Ascending aorta (tissue), 2 donors: ENCODE results near the gene C16orf90. TPM values are rescaled to one million over a fixed set of nuclear protein-coding genes. Genes with fewer than 3 reads are reported as not detected.

Experiments used
- DNase-seq, 2 donors: peaks; one replicate each; pipeline ENCODE4 v3.0.0-alpha.2; 2019; ENCODE audit warnings: low spot score in 2 of 2
- H3K27ac ChIP-seq, 2 donors: fragments of 200-600 bp; sonication (generic); one replicate each; pipeline ENCODE4 v1.5.1; 2016 to 2017; ENCODE audit warnings: mild to moderate bottlenecking in 1 of 2
- H3K27me3 ChIP-seq: fragments of 200-600 bp; sonication (generic); one replicate; pipeline ENCODE4 v1.5.1; 2017
- H3K36me3 ChIP-seq, 2 donors: fragments of 200-600 bp; sonication (generic); one replicate each; pipeline ENCODE4 v1.5.1; 2016
- H3K4me1 ChIP-seq, 2 donors: fragments of 200-600 bp; sonication (generic); one replicate each; pipeline ENCODE4 v1.5.1; 2016 to 2017; ENCODE audit warnings: mild to moderate bottlenecking in 1 of 2
- H3K4me3 ChIP-seq, 2 donors: fragments of 200-600 bp; sonication (generic); one replicate each; pipeline ENCODE4 v1.5.1; 2016 to 2017; ENCODE audit warnings: mild to moderate bottlenecking in 1 of 2
- H3K9me3 ChIP-seq, 2 donors: fragments of 200-600 bp; sonication (generic); one replicate each; pipeline ENCODE4 v1.5.1; 2016
- CTCF ChIP-seq, 3 experiments: fragments of 200-600 bp in 2 of 3; fragments of 450-650 bp in 1 of 3; sonication (generic) in 2 of 3; IDR thresholded peaks; one replicate each; pipeline ENCODE4 v1.5.1; 2016 to 2019; ENCODE audit warnings: antibody characterized with exemption in 3 of 3, mild to moderate bottlenecking in 1 of 3, moderate library complexity in 1 of 3
- intact Hi-C: fragments of 100-400 bp; cut with DNase I; formaldehyde crosslinking; loops from one replicate; pipeline ENCODE4 v1.15.1; 2023
- total RNA-seq: library from RNA; depleted of rRNA; stranded (reverse); fragments of >200 nt; gene quantifications from one replicate; pipeline ENCODE4 v1.1.0, GENCODE V29; 2016

The C16orf90 gene
- total RNA-seq, 1 donor from 2014 or later = not detected

- intact Hi-C loops = no loop called here
- Histone ChIP-seq H3K36me3 (peaks cover 22 to 44% of the 10 kb centered on the region in 2 donors), H3K27ac (peak overlapping the region; percentile 70 to 83)
Observed at GRCh38 chr16:3520413-3520812, 25.1 kb upstream of the C16orf90 start.

GRCh38 chr16:3519581-3519980 lies 24.3 kb upstream of the C16orf90 start:
- H3K36me3 ChIP-seq = peaks cover 25 to 46% of the 10 kb centered on the region in 2 donors
- no peak for TF ChIP-seq CTCF (IDR thresholded peaks at IDR 0.05)
- intact Hi-C loops = no loop called here
- no peak for DNase-seq
- H3K27ac ChIP-seq = peak overlapping the region; percentile 70 to 83
- no peaks in the 10 kb centered on the region for H3K9me3 ChIP-seq
- H3K27me3 ChIP-seq = no peaks in the 10 kb centered on the region
- peaks cover 0 to 5% of the 10 kb centered on the region in 2 donors for H3K4me1 ChIP-seq
- no peak overlapping the region for H3K4me3 ChIP-seq

More at GRCh38 chr16:3520413-3520812, 25.1 kb upstream of the C16orf90 start:
- no peaks in the 10 kb centered on the region for H3K27me3 ChIP-seq
- H3K4me1 ChIP-seq = peaks cover 0 to 5% of the 10 kb centered on the region in 2 donors
- DNase-seq = no peak
- H3K9me3 ChIP-seq = no peaks in the 10 kb centered on the region
- TF ChIP-seq CTCF (IDR thresholded peaks at IDR 0.05) = no peak
- H3K4me3 ChIP-seq = peak overlapping the region in 1 of 2 donors; percentile 37

- Histone ChIP-seq H3K4me1 (peaks cover 0 to 5% of the 10 kb centered on the region in 2 donors), H3K9me3 (no peaks in the 10 kb centered on the region), H3K27me3 (no peaks in the 10 kb centered on the region), H3K4me3 (no peak overlapping the region), H3K27ac (no peak overlapping the region), H3K36me3 (peaks cover 29 to 48% of the 10 kb centered on the region in 2 donors)
- TF ChIP-seq CTCF (IDR thresholded peaks at IDR 0.05) = no peak
- intact Hi-C loops = no loop called here
- no peak for DNase-seq
Observed at GRCh38 chr16:3518986-3519348, 23.7 kb upstream of the C16orf90 start.

- no peak for TF ChIP-seq CTCF (IDR thresholded peaks at IDR 0.05)
- intact Hi-C loops = no loop called here
- no peak for DNase-seq
- Histone ChIP-seq H3K9me3 (no peaks in the 10 kb centered on the region), H3K4me3 (no peak overlapping the region), H3K36me3 (peaks cover 28 to 47% of the 10 kb centered on the region in 2 donors), H3K27me3 (no peaks in the 10 kb centered on the region), H3K27ac (no peak overlapping the region), H3K4me1 (peaks cover 0 to 5% of the 10 kb centered on the region in 2 donors)
Observed at GRCh38 chr16:3518292-3518985, 23.1 kb upstream of the C16orf90 start.

GRCh38 chr16:3515897-3516296 lies 20.6 kb upstream of the C16orf90 start:
- Histone ChIP-seq H3K4me3 (no peak overlapping the region), H3K4me1 (peaks cover 0 to under 1% of the 10 kb centered on the region in 2 donors), H3K36me3 (peaks cover 40 to 67% of the 10 kb centered on the region in 2 donors), H3K27ac (no peak overlapping the region), H3K9me3 (no peaks in the 10 kb centered on the region), H3K27me3 (no peaks in the 10 kb centered on the region)
- TF ChIP-seq CTCF (IDR thresholded peaks at IDR 0.05) = no peak
- DNase-seq = no peak
- intact Hi-C loops = no loop called here
